ENCODE results near the gene ROPN1L.
"Not testable (repeated sequence)": the region's sequence is repeated elsewhere in the genome, so short reads cannot be mapped to it uniquely, and the experiment has no call there.

The ROPN1L gene

GRCh38 chr5:10480237-10480985, 38.7 kb downstream of the ROPN1L start:
- no peak for DNase-seq

GRCh38 chr5:10481241-10481935, 39.7 kb downstream of the ROPN1L start:
- no peak for DNase-seq

GRCh38 chr5:10482791-10483530, 41.3 kb downstream of the ROPN1L start:
- no peak for DNase-seq

GRCh38 chr5:10484774-10485141, 43.1 kb downstream of the ROPN1L start:
- no peak for DNase-seq

GRCh38 chr5:10485142-10485795, 43.6 kb downstream of the ROPN1L start:
- no peak for DNase-seq

- DNase-seq = no peak
Measured at GRCh38 chr5:10485897-10486296, 44.2 kb downstream of the ROPN1L start.

- DNase-seq = no peak
Measured at GRCh38 chr5:10486511-10487344, 45.0 kb downstream of the ROPN1L start.

GRCh38 chr5:10488144-10488543, 46.5 kb downstream of the ROPN1L start:
- no peak for DNase-seq

- peak; percentile 78 for DNase-seq
Measured at GRCh38 chr5:10489810-10490426, 48.2 kb downstream of the ROPN1L start.

GRCh38 chr5:10490927-10491672, 49.4 kb downstream of the ROPN1L start:
- DNase-seq = no peak

GRCh38 chr5:10491673-10492026, 50.0 kb downstream of the ROPN1L start:
- no peak for DNase-seq

- no peak for DNase-seq
Measured at GRCh38 chr5:10493884-10494283, 52.2 kb downstream of the ROPN1L start.

GRCh38 chr5:10494497-10494896, 52.8 kb downstream of the ROPN1L start:
- not testable (repeated sequence) for DNase-seq

GRCh38 chr5:10497554-10497953, 55.9 kb downstream of the ROPN1L start:
- no peak for DNase-seq

GRCh38 chr5:10498350-10498749, 56.7 kb downstream of the ROPN1L start:
- no peak for DNase-seq

GRCh38 chr5:10499066-10499465, 57.4 kb downstream of the ROPN1L start:
- no peak for DNase-seq

GRCh38 chr5:10499776-10500175, 58.1 kb downstream of the ROPN1L start:
- DNase-seq = no peak

GRCh38 chr5:10500669-10501068, 59.0 kb downstream of the ROPN1L start:
- DNase-seq = no peak

GRCh38 chr5:10501554-10502075, 59.9 kb downstream of the ROPN1L start:
- no peak for DNase-seq

- DNase-seq = no peak
Measured at GRCh38 chr5:10502130-10502529, 60.5 kb downstream of the ROPN1L start.

- no peak for DNase-seq
Measured at GRCh38 chr5:10502578-10502977, 60.9 kb downstream of the ROPN1L start.

All from inflammatory macrophage treated with lipopolysaccharide for 1 hour (primary cell).